Osteoblast (primary cell): ENCODE data around the gene C21orf91. TPM values are rescaled to one million over a fixed set of nuclear protein-coding genes. Genes with fewer than 3 reads are reported as not detected.

Experiments
- DNase-seq: peaks from one replicate; pipeline ENCODE4 v3.0.0; 2011; ENCODE audit warnings: low spot score, mixed read lengths; ENCODE audit not compliant: insufficient read length; ENCODE audit errors: missing footprints
- H2AFZ ChIP-seq: 2 replicates; pipeline ENCODE4 v1.6.0; 2011; ENCODE audit warnings: mild to moderate bottlenecking, low read length
- H3K27ac ChIP-seq: 2 replicates; pipeline ENCODE4 v1.5.1; 2011; ENCODE audit warnings: mild to moderate bottlenecking, low read depth, low read length, moderate library complexity
- H3K27me3 ChIP-seq: 2 replicates; pipeline ENCODE4 v1.6.0; 2012; ENCODE audit warnings: mild to moderate bottlenecking, control low read depth, inconsistent platforms, low read length, moderate library complexity; ENCODE audit not compliant: insufficient read depth
- H3K36me3 ChIP-seq: 2 replicates; pipeline ENCODE4 v1.5.1; 2011; ENCODE audit warnings: mild to moderate bottlenecking, low read length, control low read depth, moderate library complexity; ENCODE audit not compliant: insufficient read depth
- H3K4me1 ChIP-seq: 2 replicates; pipeline ENCODE4 v1.5.1; 2011; ENCODE audit warnings: mild to moderate bottlenecking, low read length, control low read depth, moderate library complexity; ENCODE audit not compliant: insufficient read depth
- H3K4me2 ChIP-seq: 2 replicates; pipeline ENCODE4 v1.6.0; 2011; ENCODE audit warnings: mild to moderate bottlenecking, low read length; ENCODE audit not compliant: insufficient read depth
- H3K4me3 ChIP-seq: fragments of 200-600 bp; sonication (generic); 3 replicates; pipeline ENCODE4 v1.5.1; 2012; ENCODE audit warnings: mild to moderate bottlenecking, low read length, inconsistent platforms; ENCODE audit not compliant: insufficient read depth
- H3K79me2 ChIP-seq: 2 replicates; pipeline ENCODE4 v1.6.0; 2012; ENCODE audit warnings: mild to moderate bottlenecking, low read length, control low read depth, inconsistent platforms; ENCODE audit not compliant: insufficient read depth
- H3K9me3 ChIP-seq: 2 replicates; pipeline ENCODE4 v1.5.1; 2011; ENCODE audit warnings: low read depth, low read length, control low read depth
- H4K20me1 ChIP-seq: 2 replicates; pipeline ENCODE4 v1.6.0; 2012; ENCODE audit warnings: mild to moderate bottlenecking, low read length, control low read depth; ENCODE audit not compliant: insufficient read depth
- total RNA-seq: library from RNA; depleted of rRNA; stranded (reverse); fragments of >200 nt; gene quantifications from 2 replicates; pipeline ENCODE4 v1.2.3, GENCODE V29; 2012
- TF ChIP-seq, protein P1 (sequence below): IDR thresholded peaks from 2 replicates; pipeline ENCODE4 v1.5.1; 2011; ENCODE audit warnings: mild to moderate bottlenecking, low read depth, low read length, moderate library complexity; ENCODE audit errors: extremely low read depth

The C21orf91 gene
- total RNA-seq, 1 donor, result 18.1 TPM

DNA sequence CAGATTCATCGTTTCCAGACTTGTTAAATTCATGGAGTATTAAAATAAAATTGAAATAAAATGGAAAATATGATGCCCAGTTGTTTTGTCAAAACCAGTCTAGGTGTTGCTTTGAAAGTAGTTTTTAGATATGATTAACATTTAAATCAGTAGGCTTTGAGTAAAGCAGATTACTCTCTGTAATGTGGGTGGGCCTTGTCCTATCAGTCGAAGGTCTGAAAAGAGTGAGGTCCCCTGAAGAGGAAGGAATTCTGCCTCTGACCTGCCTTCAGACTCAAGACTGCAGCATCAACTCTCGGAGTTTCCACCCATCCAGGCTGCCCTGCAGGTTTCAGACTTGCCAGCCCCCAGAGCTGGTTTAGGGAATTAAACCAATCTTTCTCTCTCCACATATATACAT is 36.2 kb downstream of the C21orf91 start:
- no peak overlapping the region for H2AFZ ChIP-seq
- no peaks in the 10 kb centered on the region for H3K27me3 ChIP-seq
- no peak overlapping the region for H3K4me2 ChIP-seq
- no peak overlapping the region for H3K4me3 ChIP-seq
- no peak for DNase-seq
- peaks cover 4% of the 10 kb centered on the region for H3K4me1 ChIP-seq
- no peaks in the 10 kb centered on the region for H3K79me2 ChIP-seq
- no peaks in the 10 kb centered on the region for H4K20me1 ChIP-seq
- no peak overlapping the region for H3K27ac ChIP-seq
- TF ChIP-seq, protein P1, sequence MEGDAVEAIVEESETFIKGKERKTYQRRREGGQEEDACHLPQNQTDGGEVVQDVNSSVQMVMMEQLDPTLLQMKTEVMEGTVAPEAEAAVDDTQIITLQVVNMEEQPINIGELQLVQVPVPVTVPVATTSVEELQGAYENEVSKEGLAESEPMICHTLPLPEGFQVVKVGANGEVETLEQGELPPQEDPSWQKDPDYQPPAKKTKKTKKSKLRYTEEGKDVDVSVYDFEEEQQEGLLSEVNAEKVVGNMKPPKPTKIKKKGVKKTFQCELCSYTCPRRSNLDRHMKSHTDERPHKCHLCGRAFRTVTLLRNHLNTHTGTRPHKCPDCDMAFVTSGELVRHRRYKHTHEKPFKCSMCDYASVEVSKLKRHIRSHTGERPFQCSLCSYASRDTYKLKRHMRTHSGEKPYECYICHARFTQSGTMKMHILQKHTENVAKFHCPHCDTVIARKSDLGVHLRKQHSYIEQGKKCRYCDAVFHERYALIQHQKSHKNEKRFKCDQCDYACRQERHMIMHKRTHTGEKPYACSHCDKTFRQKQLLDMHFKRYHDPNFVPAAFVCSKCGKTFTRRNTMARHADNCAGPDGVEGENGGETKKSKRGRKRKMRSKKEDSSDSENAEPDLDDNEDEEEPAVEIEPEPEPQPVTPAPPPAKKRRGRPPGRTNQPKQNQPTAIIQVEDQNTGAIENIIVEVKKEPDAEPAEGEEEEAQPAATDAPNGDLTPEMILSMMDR, result no peak
- peaks cover 6% of the 10 kb centered on the region for H3K36me3 ChIP-seq
- no peaks in the 10 kb centered on the region for H3K9me3 ChIP-seq

DNA sequence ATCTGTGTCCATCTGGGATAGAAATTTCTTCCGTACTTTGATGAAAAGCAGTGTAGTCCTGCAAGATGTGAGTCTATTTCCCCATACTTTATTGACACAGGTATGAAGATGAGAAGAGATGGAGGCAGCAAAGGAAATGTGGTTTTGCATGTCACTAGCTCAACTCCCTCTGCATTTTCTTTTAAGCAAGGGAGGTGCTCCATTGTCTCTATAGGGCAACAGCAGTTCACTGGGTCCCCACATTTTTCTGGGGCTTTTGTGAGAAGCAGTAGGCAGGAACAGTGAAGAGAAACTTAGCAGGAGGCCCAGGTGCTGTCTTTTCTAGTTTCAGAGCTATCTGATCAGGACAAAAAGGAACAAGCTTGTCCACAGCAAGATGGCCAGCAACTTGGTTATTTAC is 37.1 kb downstream of the C21orf91 start:
- TF ChIP-seq, protein P1, result no peak
- Histone ChIP-seq H3K4me3 (no peak overlapping the region), H3K27me3 (no peaks in the 10 kb centered on the region), H4K20me1 (no peaks in the 10 kb centered on the region), H3K4me1 (peaks cover 4% of the 10 kb centered on the region), H3K4me2 (no peak overlapping the region), H2AFZ (no peak overlapping the region), H3K79me2 (no peaks in the 10 kb centered on the region), H3K9me3 (no peaks in the 10 kb centered on the region), H3K27ac (no peak overlapping the region), H3K36me3 (peaks cover 6% of the 10 kb centered on the region)
- no peak for DNase-seq

DNA sequence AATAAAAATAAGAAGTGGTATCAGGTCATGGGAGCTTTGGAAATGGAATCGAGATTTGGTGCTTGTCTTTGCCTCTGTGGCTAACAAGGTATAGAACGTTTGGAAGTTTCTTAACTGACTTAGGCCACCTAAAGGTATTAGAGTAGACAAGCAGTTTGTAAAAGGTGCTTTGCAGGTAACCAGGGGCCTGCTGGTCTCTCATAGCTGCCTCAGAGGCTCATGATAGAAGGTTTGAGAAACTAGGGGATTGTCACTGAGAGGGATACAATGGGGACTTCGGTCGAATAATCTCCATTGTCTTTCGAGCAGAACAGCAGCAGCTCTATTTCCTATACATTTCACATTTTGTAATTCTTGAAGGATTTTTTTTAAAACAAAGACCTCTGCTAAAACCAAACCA is 37.6 kb downstream of the C21orf91 start:
- Histone ChIP-seq H3K4me2 (no peak overlapping the region), H3K36me3 (peaks cover 2% of the 10 kb centered on the region), H3K9me3 (no peaks in the 10 kb centered on the region), H3K79me2 (no peaks in the 10 kb centered on the region), H3K4me1 (peaks cover 4% of the 10 kb centered on the region), H3K4me3 (no peak overlapping the region), H3K27ac (no peak overlapping the region), H3K27me3 (no peaks in the 10 kb centered on the region), H2AFZ (no peak overlapping the region), H4K20me1 (no peaks in the 10 kb centered on the region)
- TF ChIP-seq, protein P1, result no peak
- no peak for DNase-seq

DNA sequence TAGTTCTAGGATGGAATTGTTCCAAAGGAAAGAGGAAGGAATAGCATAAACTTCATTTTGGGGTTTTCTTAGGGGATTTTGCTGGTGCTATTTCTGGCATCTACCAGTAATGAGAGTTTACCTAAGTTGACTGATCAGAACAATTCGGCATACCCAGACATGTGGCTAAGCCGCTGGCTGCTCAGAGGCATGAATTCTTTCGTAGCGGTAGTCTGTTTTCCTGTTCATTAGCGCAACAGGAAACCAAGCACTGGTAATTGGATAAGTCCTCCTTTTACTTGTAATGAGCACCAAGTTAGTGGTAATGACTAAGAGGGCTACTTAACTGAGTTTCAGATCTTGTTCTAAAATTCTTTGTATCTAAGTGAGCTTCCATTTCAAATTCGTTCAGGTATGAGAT is 38.6 kb downstream of the C21orf91 start:
- Histone ChIP-seq H3K79me2 (no peaks in the 10 kb centered on the region), H3K4me3 (no peak overlapping the region), H4K20me1 (no peaks in the 10 kb centered on the region), H3K36me3 (no peaks in the 10 kb centered on the region), H3K27me3 (no peaks in the 10 kb centered on the region), H3K4me2 (no peak overlapping the region), H3K4me1 (peaks cover 4% of the 10 kb centered on the region), H2AFZ (no peak overlapping the region), H3K27ac (no peak overlapping the region), H3K9me3 (no peaks in the 10 kb centered on the region)
- TF ChIP-seq, protein P1, result no peak
- DNase-seq, result no peak
